Liver (tissue), 3 donors: ENCODE results near the gene PGPEP1.
A peak's percentile ranks its signal among the peaks of the same experiment; 100 is the strongest.

Experiments used
- ATF3 ChIP-seq: IDR thresholded peaks from 2 replicates; pipeline ENCODE4 v1.6.1; 2016; ENCODE audit warnings: antibody characterized with exemption
- CTCF ChIP-seq: fragments of 150-350 bp; IDR thresholded peaks from 2 replicates; pipeline ENCODE4 v1.5.1; 2017; ENCODE audit warnings: improper control_type of control experiment, low read depth, low read length; ENCODE audit not compliant: missing input control
- EGR1 ChIP-seq, 2 donors: IDR thresholded peaks; 2 replicates each; pipeline ENCODE4 v1.6.1; 2016 to 2018; ENCODE audit warnings: antibody characterized with exemption in 2 of 2, low read depth in 2 of 2
- HNF4A ChIP-seq, 2 donors: conservative IDR thresholded peaks; 2 replicates each; pipeline ENCODE4 v1.6.1; 2016; ENCODE audit warnings: antibody characterized with exemption in 2 of 2, mild to moderate bottlenecking in 2 of 2
- HNF4G ChIP-seq: IDR thresholded peaks from 2 replicates; pipeline ENCODE4 v1.6.1; 2016; ENCODE audit warnings: antibody characterized with exemption
- JUND ChIP-seq, 2 donors: IDR thresholded peaks; 2 replicates each; pipeline ENCODE4 v1.6.1; 2016; ENCODE audit warnings: antibody characterized with exemption in 2 of 2
- MAX ChIP-seq: IDR thresholded peaks from 2 replicates; pipeline ENCODE4 v1.6.1; 2016; ENCODE audit warnings: antibody characterized with exemption
- NR2F2 ChIP-seq: IDR thresholded peaks from 2 replicates; pipeline ENCODE4 v1.6.1; 2016; ENCODE audit warnings: antibody characterized with exemption
- RAD21 ChIP-seq, 2 donors: IDR thresholded peaks; 2 replicates each; pipeline ENCODE4 v1.6.1; 2016; ENCODE audit warnings: antibody characterized with exemption in 2 of 2, mild to moderate bottlenecking in 2 of 2
- REST ChIP-seq: IDR thresholded peaks from 2 replicates; pipeline ENCODE4 v1.6.1; 2016; ENCODE audit warnings: antibody characterized with exemption, mild to moderate bottlenecking
- SP1 ChIP-seq: IDR thresholded peaks from 2 replicates; pipeline ENCODE4 v1.6.1; 2018; ENCODE audit warnings: antibody characterized with exemption, mild to moderate bottlenecking
- TAF1 ChIP-seq: conservative IDR thresholded peaks from 2 replicates; pipeline ENCODE4 v1.6.1; 2016; ENCODE audit warnings: antibody characterized with exemption, mild to moderate bottlenecking
- YY1 ChIP-seq: IDR thresholded peaks from 2 replicates; pipeline ENCODE4 v1.6.1; 2016; ENCODE audit warnings: antibody characterized with exemption, mild to moderate bottlenecking
- ZBTB33 ChIP-seq: IDR thresholded peaks from 2 replicates; pipeline ENCODE4 v1.6.1; 2016; ENCODE audit warnings: antibody characterized with exemption
- donor health status: healthy.
- donor health status: healthy.

GRCh38 chr19:18300930-18301717 is 39.3 kb upstream of the PGPEP1 start:
- TF ChIP-seq TAF1 (no peak), CTCF (no peak), YY1 (peak; percentile 68), MAX (peak; percentile 55), REST (peak; percentile 71), HNF4G (no peak), JUND (IDR thresholded peaks at IDR 0.05) (peak; percentile 99), HNF4A (conservative IDR thresholded peaks at IDR 0.05) (peak; percentile 80), EGR1 (IDR thresholded peaks at IDR 0.05; ENCODE audit: low read depth in 2 of 2) (peak in 1 of 2 donors; percentile 27), ATF3 (peak; percentile 94), NR2F2 (peak; percentile 70), ZBTB33 (no peak), RAD21 (IDR thresholded peaks at IDR 0.05) (peak in 1 of 2 donors; percentile 56), SP1 (peak; percentile 87)
